GM23338 (cell line): Measurements from ENCODE around the gene CRYGB. TPM values are rescaled to one million over a fixed set of nuclear protein-coding genes. Genes with fewer than 3 reads are reported as not detected.

ENCODE experiments used
- ATAC-seq: fragments of 200-7000 bp; cut with Tn5 transposase; 3 replicates; pipeline ENCODE4 v1.9.1; 2020
- DNase-seq: peaks from one replicate; pipeline ENCODE4 v3.0.0-alpha.2; 2015; ENCODE audit warnings: low spot score
- H2AFZ ChIP-seq: fragments of 200-600 bp; sonication (generic); 2 replicates; pipeline ENCODE4 v1.8.0; 2016; ENCODE audit warnings: antibody characterized with exemption, mild to moderate bottlenecking, moderate library complexity
- H3F3A ChIP-seq: fragments of 200-600 bp; sonication (generic); replicated peaks from 2 replicates; pipeline ENCODE4 v1.8.0; 2017; ENCODE audit warnings: antibody characterized with exemption, mixed run types, low read depth
- H3K27ac ChIP-seq: fragments of 200-600 bp; sonication (generic); 2 replicates; pipeline ENCODE4 v1.6.1; 2016; ENCODE audit warnings: low read depth
- H3K27me3 ChIP-seq: fragments of 200-600 bp; sonication (generic); 2 replicates; pipeline ENCODE4 v1.8.0; 2016; ENCODE audit warnings: mild to moderate bottlenecking, mixed run types, moderate library complexity; ENCODE audit not compliant: insufficient read depth
- H3K36me3 ChIP-seq: fragments of 200-600 bp; sonication (generic); 2 replicates; pipeline ENCODE4 v1.8.0; 2016; ENCODE audit warnings: mild to moderate bottlenecking; ENCODE audit not compliant: insufficient read depth
- H3K4me1 ChIP-seq: fragments of 200-600 bp; sonication (generic); 2 replicates; pipeline ENCODE4 v1.8.0; 2016; ENCODE audit warnings: mild to moderate bottlenecking, moderate library complexity; ENCODE audit not compliant: insufficient read depth
- H3K4me2 ChIP-seq: fragments of 200-600 bp; sonication (generic); 2 replicates; pipeline ENCODE4 v1.7.1; 2017; ENCODE audit warnings: mixed run types
- H3K4me3 ChIP-seq: fragments of 200-600 bp; sonication (generic); 2 replicates; pipeline ENCODE4 v1.6.1; 2016; ENCODE audit warnings: mixed run types
- H3K79me2 ChIP-seq: fragments of 200-600 bp; sonication (generic); replicated peaks from 2 replicates; pipeline ENCODE4 v1.8.0; 2017; ENCODE audit warnings: mild to moderate bottlenecking; ENCODE audit not compliant: insufficient read depth
- H3K9me2 ChIP-seq: fragments of 200-600 bp; sonication (generic); 2 replicates; pipeline ENCODE4 v1.8.0; 2017; ENCODE audit not compliant: insufficient read depth
- H4K20me1 ChIP-seq: fragments of 200-600 bp; sonication (generic); replicated peaks from 2 replicates; pipeline ENCODE4 v1.8.0; 2017; ENCODE audit warnings: mild to moderate bottlenecking; ENCODE audit not compliant: insufficient read depth
- H3K27ac Mint-ChIP-seq: 2 replicates; pipeline ENCODE4 v1.8.0; 2020; ENCODE audit warnings: inconsistent platforms, mild to moderate bottlenecking, moderate library complexity, mixed read lengths
- H3K27me3 Mint-ChIP-seq: 3 replicates; pipeline ENCODE4 v1.8.0; 2022; ENCODE audit warnings: low read depth, mild to moderate bottlenecking, moderate library complexity, mixed read lengths, inconsistent platforms; ENCODE audit not compliant: insufficient read depth, poor library complexity
- H3K36me3 Mint-ChIP-seq: 3 replicates; pipeline ENCODE4 v1.8.0; 2021; ENCODE audit warnings: low read depth, mild to moderate bottlenecking, inconsistent platforms, moderate library complexity, mixed read lengths
- H3K4me1 Mint-ChIP-seq: 3 replicates; pipeline ENCODE4 v1.8.0; 2020; ENCODE audit warnings: mild to moderate bottlenecking, inconsistent platforms, mixed read lengths
- H3K4me3 Mint-ChIP-seq: 3 replicates; pipeline ENCODE4 v1.8.0; 2021; ENCODE audit warnings: moderate library complexity, mild to moderate bottlenecking, inconsistent platforms, mixed read lengths
- H3K9me3 Mint-ChIP-seq: 3 replicates; pipeline ENCODE4 v1.8.0; 2020; ENCODE audit warnings: moderate library complexity, mild to moderate bottlenecking, inconsistent platforms, mixed read lengths
- CREB1 ChIP-seq: fragments of 250-450 bp; sonication (Bioruptor Pico); IDR thresholded peaks from 2 replicates; pipeline ENCODE4 v1.5.0; 2020; ENCODE audit warnings: low read depth, mild to moderate bottlenecking, moderate library complexity
- CTCF ChIP-seq, 2 experiments: fragments of 200-600 bp in 1 of 2; sonication (generic) in 1 of 2; conservative IDR thresholded peaks; 2 replicates each; pipeline versions ENCODE4 v1.5.1 to v1.6.1; 2016 to 2017; ENCODE audit warnings: antibody characterized with exemption in 2 of 2, low read depth in 2 of 2, mild to moderate bottlenecking in 2 of 2, moderate library complexity in 1 of 2
- ETS1 ChIP-seq: IDR thresholded peaks from 2 replicates; pipeline ENCODE4 v1.6.1; 2016; ENCODE audit warnings: antibody characterized with exemption
- EZH2 ChIP-seq: fragments of 200-600 bp; sonication (generic); IDR thresholded peaks from one replicate; pipeline ENCODE4 v1.8.0; 2017; ENCODE audit warnings: antibody characterized with exemption, mild to moderate bottlenecking, low read depth; ENCODE audit not compliant: unreplicated experiment
- EZH2phosphoT487 ChIP-seq: fragments of 200-600 bp; sonication (generic); IDR thresholded peaks from one replicate; pipeline ENCODE4 v1.8.1; 2018; ENCODE audit warnings: antibody characterized with exemption; ENCODE audit not compliant: unreplicated experiment
- JUNB ChIP-seq: IDR thresholded peaks from one replicate; pipeline ENCODE4 v1.6.1; 2016; ENCODE audit warnings: antibody characterized with exemption; ENCODE audit not compliant: unreplicated experiment
- NANOG ChIP-seq: IDR thresholded peaks from 2 replicates; pipeline ENCODE4 v1.6.1; 2016; ENCODE audit warnings: antibody characterized with exemption, borderline replicate concordance
- POLR2AphosphoS5 ChIP-seq: IDR thresholded peaks from 2 replicates; pipeline ENCODE4 v1.6.1; 2016; ENCODE audit warnings: antibody characterized with exemption, low read depth
- STAT1 ChIP-seq: IDR thresholded peaks from one replicate; pipeline ENCODE4 v1.6.1; 2016; ENCODE audit warnings: antibody characterized with exemption; ENCODE audit not compliant: unreplicated experiment
- ZNF331 ChIP-seq: fragments of 250-450 bp; sonication (Bioruptor Pico); IDR thresholded peaks from 2 replicates; pipeline ENCODE4 v1.5.0; 2020; ENCODE audit warnings: low read depth, mild to moderate bottlenecking, moderate library complexity
- polyA plus RNA-seq: library from polyadenylated mRNA; unstranded; fragments of >200 nt; fragmentation: Nextera tagmentation; extraction: Ambion mirVana; gene quantifications from 2 replicates; pipeline ENCODE4 v1.2.1, GENCODE V29; 2016
- total RNA-seq: library from RNA; depleted of rRNA; stranded (reverse); fragments of >200 nt; shearing (Covaris generic); gene quantifications from 2 replicates; pipeline ENCODE4 v1.2.3, GENCODE V29; 2014
- TF ChIP-seq, protein P1 (sequence below): IDR thresholded peaks from one replicate; pipeline ENCODE4 v1.6.1; 2018; ENCODE audit warnings: antibody characterized with exemption; ENCODE audit not compliant: unreplicated experiment
- TF ChIP-seq, protein P2 (sequence below): fragments of 250-450 bp; sonication (Bioruptor Pico); IDR thresholded peaks from 2 replicates; pipeline ENCODE4 v1.5.0; 2020; ENCODE audit warnings: mild to moderate bottlenecking, moderate library complexity

CRYGB gene
- total and polyA plus RNA-seq, 2 experiments from 2014 or later = 0.92 to 1.9 TPM

DNA sequence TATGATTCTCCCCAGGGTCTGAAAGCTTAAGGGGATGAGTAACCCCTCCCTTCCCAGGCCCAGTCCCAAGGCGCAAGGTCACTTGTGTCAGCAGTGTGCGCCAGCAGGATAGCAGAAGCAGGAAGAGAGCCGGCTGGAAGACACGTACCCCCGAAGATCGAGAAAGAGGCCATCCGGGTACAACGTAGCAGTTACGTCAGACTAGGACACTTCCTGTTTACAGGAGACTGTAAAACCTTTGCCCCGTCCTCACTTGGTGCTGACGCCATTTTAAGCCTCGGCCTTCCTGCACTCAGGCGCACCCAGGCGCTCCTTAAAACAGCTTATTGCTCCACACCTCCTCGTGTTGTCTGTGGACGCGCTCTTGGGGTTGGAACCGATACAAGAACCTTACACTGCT, 6.5 kb downstream of the CRYGB start:
- no peak overlapping the region for H3K4me2 ChIP-seq
- H3K27ac ChIP-seq = no peak overlapping the region
- Mint-ChIP-seq H3K27ac (no peak overlapping the region), H3K27me3 (no peaks in the 10 kb centered on the region), H3K36me3 (peaks cover 26% of the 10 kb centered on the region), H3K4me3 (no peak overlapping the region), H3K9me3 (peaks cover 27% of the 10 kb centered on the region), H3K4me1 (peaks cover 15% of the 10 kb centered on the region)
- DNase-seq (no peak), ATAC-seq (no peak)
- peak overlapping the region; percentile 89 for H2AFZ ChIP-seq
- H3F3A ChIP-seq = no peaks in the 10 kb centered on the region
- H3K36me3 ChIP-seq = no peaks in the 10 kb centered on the region
- no peaks in the 10 kb centered on the region for H4K20me1 ChIP-seq
- no peaks in the 10 kb centered on the region for H3K9me2 ChIP-seq
- H3K4me1 ChIP-seq = peaks cover 19% of the 10 kb centered on the region
- H3K27me3 ChIP-seq = no peaks in the 10 kb centered on the region
- no peaks in the 10 kb centered on the region for H3K79me2 ChIP-seq
- no peak overlapping the region for H3K4me3 ChIP-seq
- TF ChIP-seq ZNF331 = no peak
- TF ChIP-seq, protein P1, sequence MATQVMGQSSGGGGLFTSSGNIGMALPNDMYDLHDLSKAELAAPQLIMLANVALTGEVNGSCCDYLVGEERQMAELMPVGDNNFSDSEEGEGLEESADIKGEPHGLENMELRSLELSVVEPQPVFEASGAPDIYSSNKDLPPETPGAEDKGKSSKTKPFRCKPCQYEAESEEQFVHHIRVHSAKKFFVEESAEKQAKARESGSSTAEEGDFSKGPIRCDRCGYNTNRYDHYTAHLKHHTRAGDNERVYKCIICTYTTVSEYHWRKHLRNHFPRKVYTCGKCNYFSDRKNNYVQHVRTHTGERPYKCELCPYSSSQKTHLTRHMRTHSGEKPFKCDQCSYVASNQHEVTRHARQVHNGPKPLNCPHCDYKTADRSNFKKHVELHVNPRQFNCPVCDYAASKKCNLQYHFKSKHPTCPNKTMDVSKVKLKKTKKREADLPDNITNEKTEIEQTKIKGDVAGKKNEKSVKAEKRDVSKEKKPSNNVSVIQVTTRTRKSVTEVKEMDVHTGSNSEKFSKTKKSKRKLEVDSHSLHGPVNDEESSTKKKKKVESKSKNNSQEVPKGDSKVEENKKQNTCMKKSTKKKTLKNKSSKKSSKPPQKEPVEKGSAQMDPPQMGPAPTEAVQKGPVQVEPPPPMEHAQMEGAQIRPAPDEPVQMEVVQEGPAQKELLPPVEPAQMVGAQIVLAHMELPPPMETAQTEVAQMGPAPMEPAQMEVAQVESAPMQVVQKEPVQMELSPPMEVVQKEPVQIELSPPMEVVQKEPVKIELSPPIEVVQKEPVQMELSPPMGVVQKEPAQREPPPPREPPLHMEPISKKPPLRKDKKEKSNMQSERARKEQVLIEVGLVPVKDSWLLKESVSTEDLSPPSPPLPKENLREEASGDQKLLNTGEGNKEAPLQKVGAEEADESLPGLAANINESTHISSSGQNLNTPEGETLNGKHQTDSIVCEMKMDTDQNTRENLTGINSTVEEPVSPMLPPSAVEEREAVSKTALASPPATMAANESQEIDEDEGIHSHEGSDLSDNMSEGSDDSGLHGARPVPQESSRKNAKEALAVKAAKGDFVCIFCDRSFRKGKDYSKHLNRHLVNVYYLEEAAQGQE = no peak
- no peak for TF ChIP-seq JUNB
- no peak for TF ChIP-seq CTCF (conservative IDR thresholded peaks at IDR 0.05; ENCODE audit: low read depth in 2 of 2)
- TF ChIP-seq ETS1 = no peak
- TF ChIP-seq CREB1 = no peak
- no peak for TF ChIP-seq NANOG
- no peak for TF ChIP-seq EZH2
- TF ChIP-seq STAT1 = no peak
- TF ChIP-seq, protein P2, sequence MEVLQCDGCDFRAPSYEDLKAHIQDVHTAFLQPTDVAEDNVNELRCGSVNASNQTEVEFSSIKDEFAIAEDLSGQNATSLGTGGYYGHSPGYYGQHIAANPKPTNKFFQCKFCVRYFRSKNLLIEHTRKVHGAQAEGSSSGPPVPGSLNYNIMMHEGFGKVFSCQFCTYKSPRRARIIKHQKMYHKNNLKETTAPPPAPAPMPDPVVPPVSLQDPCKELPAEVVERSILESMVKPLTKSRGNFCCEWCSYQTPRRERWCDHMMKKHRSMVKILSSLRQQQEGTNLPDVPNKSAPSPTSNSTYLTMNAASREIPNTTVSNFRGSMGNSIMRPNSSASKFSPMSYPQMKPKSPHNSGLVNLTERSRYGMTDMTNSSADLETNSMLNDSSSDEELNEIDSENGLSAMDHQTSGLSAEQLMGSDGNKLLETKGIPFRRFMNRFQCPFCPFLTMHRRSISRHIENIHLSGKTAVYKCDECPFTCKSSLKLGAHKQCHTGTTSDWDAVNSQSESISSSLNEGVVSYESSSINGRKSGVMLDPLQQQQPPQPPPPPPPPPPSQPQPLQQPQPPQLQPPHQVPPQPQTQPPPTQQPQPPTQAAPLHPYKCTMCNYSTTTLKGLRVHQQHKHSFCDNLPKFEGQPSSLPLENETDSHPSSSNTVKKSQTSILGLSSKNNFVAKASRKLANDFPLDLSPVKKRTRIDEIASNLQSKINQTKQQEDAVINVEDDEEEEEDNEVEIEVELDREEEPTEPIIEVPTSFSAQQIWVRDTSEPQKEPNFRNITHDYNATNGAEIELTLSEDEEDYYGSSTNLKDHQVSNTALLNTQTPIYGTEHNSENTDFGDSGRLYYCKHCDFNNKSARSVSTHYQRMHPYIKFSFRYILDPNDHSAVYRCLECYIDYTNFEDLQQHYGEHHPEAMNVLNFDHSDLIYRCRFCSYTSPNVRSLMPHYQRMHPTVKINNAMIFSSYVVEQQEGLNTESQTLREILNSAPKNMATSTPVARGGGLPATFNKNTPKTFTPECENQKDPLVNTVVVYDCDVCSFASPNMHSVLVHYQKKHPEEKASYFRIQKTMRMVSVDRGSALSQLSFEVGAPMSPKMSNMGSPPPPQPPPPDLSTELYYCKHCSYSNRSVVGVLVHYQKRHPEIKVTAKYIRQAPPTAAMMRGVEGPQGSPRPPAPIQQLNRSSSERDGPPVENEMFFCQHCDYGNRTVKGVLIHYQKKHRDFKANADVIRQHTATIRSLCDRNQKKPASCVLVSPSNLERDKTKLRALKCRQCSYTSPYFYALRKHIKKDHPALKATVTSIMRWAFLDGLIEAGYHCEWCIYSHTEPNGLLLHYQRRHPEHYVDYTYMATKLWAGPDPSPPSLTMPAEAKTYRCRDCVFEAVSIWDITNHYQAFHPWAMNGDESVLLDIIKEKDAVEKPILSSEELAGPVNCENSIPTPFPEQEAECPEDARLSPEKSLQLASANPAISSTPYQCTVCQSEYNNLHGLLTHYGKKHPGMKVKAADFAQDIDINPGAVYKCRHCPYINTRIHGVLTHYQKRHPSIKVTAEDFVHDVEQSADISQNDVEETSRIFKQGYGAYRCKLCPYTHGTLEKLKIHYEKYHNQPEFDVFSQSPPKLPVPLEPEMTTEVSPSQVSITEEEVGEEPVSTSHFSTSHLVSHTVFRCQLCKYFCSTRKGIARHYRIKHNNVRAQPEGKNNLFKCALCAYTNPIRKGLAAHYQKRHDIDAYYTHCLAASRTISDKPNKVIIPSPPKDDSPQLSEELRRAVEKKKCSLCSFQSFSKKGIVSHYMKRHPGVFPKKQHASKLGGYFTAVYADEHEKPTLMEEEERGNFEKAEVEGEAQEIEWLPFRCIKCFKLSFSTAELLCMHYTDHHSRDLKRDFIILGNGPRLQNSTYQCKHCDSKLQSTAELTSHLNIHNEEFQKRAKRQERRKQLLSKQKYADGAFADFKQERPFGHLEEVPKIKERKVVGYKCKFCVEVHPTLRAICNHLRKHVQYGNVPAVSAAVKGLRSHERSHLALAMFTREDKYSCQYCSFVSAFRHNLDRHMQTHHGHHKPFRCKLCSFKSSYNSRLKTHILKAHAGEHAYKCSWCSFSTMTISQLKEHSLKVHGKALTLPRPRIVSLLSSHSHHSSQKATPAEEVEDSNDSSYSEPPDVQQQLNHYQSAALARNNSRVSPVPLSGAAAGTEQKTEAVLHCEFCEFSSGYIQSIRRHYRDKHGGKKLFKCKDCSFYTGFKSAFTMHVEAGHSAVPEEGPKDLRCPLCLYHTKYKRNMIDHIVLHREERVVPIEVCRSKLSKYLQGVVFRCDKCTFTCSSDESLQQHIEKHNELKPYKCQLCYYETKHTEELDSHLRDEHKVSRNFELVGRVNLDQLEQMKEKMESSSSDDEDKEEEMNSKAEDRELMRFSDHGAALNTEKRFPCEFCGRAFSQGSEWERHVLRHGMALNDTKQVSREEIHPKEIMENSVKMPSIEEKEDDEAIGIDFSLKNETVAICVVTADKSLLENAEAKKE (CRISPR knock-in tag) = no peak
- no peak for TF ChIP-seq POLR2AphosphoS5
- no peak for TF ChIP-seq EZH2phosphoT487
